Endothelial cell of hepatic sinusoid (primary cell): ENCODE data around the gene RUNX1.

Experiments used
- in situ Hi-C: cut with HindIII; loops from 2 replicates; pipeline ENCODE4 v1.10.0; 2017; ENCODE audit warnings: low sequenced_read_pairs

Gene RUNX1

GRCh38 chr21:34775793-34776192, 273.3 kb downstream of the RUNX1 start:
- in situ Hi-C loops, result no loop called here

- in situ Hi-C loops, result no loop called here
These were observed 274.4 kb downstream of the RUNX1 start for GRCh38 chr21:34774750-34775149.

- in situ Hi-C loops, result no loop called here
These were observed 277.5 kb downstream of the RUNX1 start for GRCh38 chr21:34771512-34772028.

- in situ Hi-C loops, result no loop called here
These were observed 278.5 kb downstream of the RUNX1 start for GRCh38 chr21:34770576-34770975.

GRCh38 chr21:34768326-34768725, 280.8 kb downstream of the RUNX1 start:
- in situ Hi-C loops, result no loop called here

GRCh38 chr21:34766862-34767261, 282.2 kb downstream of the RUNX1 start:
- in situ Hi-C loops, result no loop called here

- in situ Hi-C loops, result no loop called here
These were observed 283.5 kb downstream of the RUNX1 start for GRCh38 chr21:34765619-34766018.

GRCh38 chr21:34764715-34765284, 284.3 kb downstream of the RUNX1 start:
- in situ Hi-C loops, result no loop called here

- in situ Hi-C loops, result no loop called here
These were observed 286.3 kb downstream of the RUNX1 start for GRCh38 chr21:34762786-34763185.

- in situ Hi-C loops, result no loop called here
These were observed 287.3 kb downstream of the RUNX1 start for GRCh38 chr21:34761758-34762330.

- in situ Hi-C loops, result no loop called here
These were observed 294.1 kb downstream of the RUNX1 start for GRCh38 chr21:34754690-34755647.

GRCh38 chr21:34748862-34749261, 300.2 kb downstream of the RUNX1 start:
- in situ Hi-C loops, result no loop called here

GRCh38 chr21:34745557-34746255, 303.4 kb downstream of the RUNX1 start:
- in situ Hi-C loops, result no loop called here

- in situ Hi-C loops, result no loop called here
These were observed 304.3 kb downstream of the RUNX1 start for GRCh38 chr21:34744801-34745200.

GRCh38 chr21:34743831-34744230, 305.3 kb downstream of the RUNX1 start:
- in situ Hi-C loops, result no loop called here

GRCh38 chr21:34743285-34743684, 305.8 kb downstream of the RUNX1 start:
- in situ Hi-C loops, result no loop called here

GRCh38 chr21:34740198-34740597, 308.9 kb downstream of the RUNX1 start:
- in situ Hi-C loops, result no loop called here
